ENCODE measurements around the gene PDE8B. TPM values are rescaled to one million over a fixed set of nuclear protein-coding genes. Genes with fewer than 3 reads are reported as not detected.

The PDE8B gene
- total RNA-seq, 2 experiments from 2014 or later: not detected

GRCh38 chr5:77308154-77308960, 97.9 kb downstream of the PDE8B start:
- Mint-ChIP-seq H3K4me1 (ENCODE audit: low read depth) (no peaks in the 10 kb centered on the region), H3K27ac (no peak overlapping the region), H3K36me3 (no peaks in the 10 kb centered on the region), H3K4me3 (no peak overlapping the region), H3K27me3 (no peaks in the 10 kb centered on the region), H3K9me3 (no peaks in the 10 kb centered on the region)
- ChIA-PET CTCF (no interaction called here), POLR2A (no interaction called here)
- intact Hi-C loops (cut with micrococcal nuclease): no loop called here
- no peak for DNase-seq

DNA sequence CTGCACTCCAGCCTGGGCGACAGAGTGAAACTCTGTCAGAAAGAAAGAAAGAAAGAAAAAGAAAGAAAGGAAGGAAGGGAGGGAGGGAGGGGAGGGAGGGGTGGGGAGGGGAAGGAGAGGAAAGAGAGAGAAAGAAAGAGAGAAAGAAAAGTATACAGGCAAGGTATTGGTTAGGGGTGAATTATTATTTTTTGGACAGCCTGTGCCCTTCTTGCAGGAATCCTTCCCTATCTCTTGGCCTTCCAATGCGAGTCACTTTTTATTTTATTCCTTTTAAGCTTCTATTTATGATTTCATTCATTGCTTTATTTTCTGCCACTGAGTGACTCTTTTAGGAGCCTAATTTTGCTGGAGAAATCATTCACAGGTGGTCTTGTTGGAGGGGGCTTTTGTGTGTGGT, 98.7 kb downstream of the PDE8B start:
- no peak overlapping the region for H3K27ac Mint-ChIP-seq
- no peaks in the 10 kb centered on the region for H3K4me1 Mint-ChIP-seq (ENCODE audit: low read depth)
- no peaks in the 10 kb centered on the region for H3K36me3 Mint-ChIP-seq
- ChIA-PET CTCF (no interaction called here), POLR2A (no interaction called here)
- H3K27me3 Mint-ChIP-seq: no peaks in the 10 kb centered on the region
- no peak overlapping the region for H3K4me3 Mint-ChIP-seq
- DNase-seq: no peak
- intact Hi-C loops (cut with micrococcal nuclease): no loop called here
- H3K9me3 Mint-ChIP-seq: no peaks in the 10 kb centered on the region

GRCh38 chr5:77310494-77311213, 100.2 kb downstream of the PDE8B start:
- H3K27ac Mint-ChIP-seq: no peak overlapping the region
- intact Hi-C loops (cut with micrococcal nuclease): no loop called here
- no peaks in the 10 kb centered on the region for H3K36me3 Mint-ChIP-seq
- H3K27me3 Mint-ChIP-seq: no peaks in the 10 kb centered on the region
- POLR2A ChIA-PET: no interaction called here
- no peak for DNase-seq
- CTCF ChIA-PET: no interaction called here
- no peaks in the 10 kb centered on the region for H3K4me1 Mint-ChIP-seq (ENCODE audit: low read depth)
- H3K9me3 Mint-ChIP-seq: no peaks in the 10 kb centered on the region
- no peak overlapping the region for H3K4me3 Mint-ChIP-seq

DNA sequence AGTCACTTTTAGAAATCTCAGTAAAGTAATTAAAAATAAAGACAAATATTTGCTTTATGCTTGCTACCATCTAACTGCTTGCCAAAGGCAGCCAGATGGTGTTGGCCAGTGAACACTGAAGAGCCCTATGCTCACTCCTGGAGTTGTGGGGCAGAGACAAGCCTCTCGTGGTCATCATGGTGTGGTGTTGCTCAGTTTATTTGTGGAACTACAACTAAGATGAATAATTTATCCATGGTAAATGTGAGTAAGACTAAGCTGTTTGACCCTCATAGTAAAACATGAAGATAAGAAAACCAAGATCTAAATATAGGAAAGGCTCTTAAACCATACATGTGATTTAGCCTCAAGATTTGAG, 100.7 kb downstream of the PDE8B start:
- Mint-ChIP-seq H3K27ac (no peak overlapping the region), H3K4me3 (no peak overlapping the region), H3K36me3 (no peaks in the 10 kb centered on the region), H3K4me1 (ENCODE audit: low read depth) (no peaks in the 10 kb centered on the region), H3K9me3 (no peaks in the 10 kb centered on the region), H3K27me3 (no peaks in the 10 kb centered on the region)
- CTCF ChIA-PET: no interaction called here
- no peak for DNase-seq
- intact Hi-C loops (cut with micrococcal nuclease): no loop called here
- POLR2A ChIA-PET: no interaction called here

- CTCF ChIA-PET: no interaction called here
- Mint-ChIP-seq H3K9me3 (no peaks in the 10 kb centered on the region), H3K4me3 (no peak overlapping the region), H3K36me3 (no peaks in the 10 kb centered on the region), H3K4me1 (ENCODE audit: low read depth) (no peaks in the 10 kb centered on the region), H3K27me3 (no peaks in the 10 kb centered on the region), H3K27ac (no peak overlapping the region)
- POLR2A ChIA-PET: no interaction called here
- intact Hi-C loops (cut with micrococcal nuclease): no loop called here
- DNase-seq: no peak
Measured at GRCh38 chr5:77312413-77312812, 101.9 kb downstream of the PDE8B start.

- DNase-seq: no peak
- POLR2A ChIA-PET: no interaction called here
- Mint-ChIP-seq H3K9me3 (no peaks in the 10 kb centered on the region), H3K27ac (no peak overlapping the region), H3K27me3 (peaks cover 2% of the 10 kb centered on the region), H3K4me3 (no peak overlapping the region), H3K4me1 (ENCODE audit: low read depth) (no peaks in the 10 kb centered on the region), H3K36me3 (no peaks in the 10 kb centered on the region)
- intact Hi-C loops (cut with micrococcal nuclease): no loop called here
- CTCF ChIA-PET: interaction anchor here (0.6 kb wide), 1 partner anchor 104 kb away, joined by 3 read pairs; no protein-coding TSS in a partner anchor
Measured at GRCh38 chr5:77316871-77317661, 106.6 kb downstream of the PDE8B start.

DNA sequence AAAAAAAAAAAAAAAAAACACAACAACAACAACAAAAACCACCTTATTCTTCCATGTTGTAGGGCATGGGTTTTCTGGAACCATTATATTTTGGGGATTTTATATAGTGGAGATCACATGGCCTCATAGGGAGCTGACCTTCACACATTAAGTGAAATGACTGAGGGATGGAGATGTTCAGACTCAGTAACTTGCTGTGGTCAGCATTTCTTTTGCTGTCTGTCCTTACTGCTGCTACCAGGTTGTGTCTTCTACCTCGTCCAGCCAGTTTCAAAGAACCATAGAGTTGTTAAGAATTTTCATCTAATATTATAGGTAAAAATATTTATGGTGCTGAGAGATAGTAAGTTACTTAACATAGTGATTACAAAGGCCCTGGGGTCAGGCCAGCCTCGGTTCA, 107.6 kb downstream of the PDE8B start:
- H3K27me3 Mint-ChIP-seq: peaks cover 2% of the 10 kb centered on the region
- H3K9me3 Mint-ChIP-seq: no peaks in the 10 kb centered on the region
- no peaks in the 10 kb centered on the region for H3K36me3 Mint-ChIP-seq
- ChIA-PET POLR2A (no interaction called here), CTCF (no interaction called here)
- intact Hi-C loops (cut with micrococcal nuclease): no loop called here
- no peak for DNase-seq
- H3K4me1 Mint-ChIP-seq (ENCODE audit: low read depth): no peaks in the 10 kb centered on the region
- H3K27ac Mint-ChIP-seq: no peak overlapping the region
- no peak overlapping the region for H3K4me3 Mint-ChIP-seq

- ChIA-PET POLR2A (no interaction called here), CTCF (interaction anchor here (1.1 kb wide), 1 partner anchor 15 kb away, joined by 3 read pairs; no protein-coding TSS in a partner anchor)
- intact Hi-C loops (cut with micrococcal nuclease): no loop called here
- Mint-ChIP-seq H3K9me3 (no peaks in the 10 kb centered on the region), H3K4me3 (no peak overlapping the region), H3K27ac (no peak overlapping the region), H3K36me3 (no peaks in the 10 kb centered on the region), H3K27me3 (peaks cover 2% of the 10 kb centered on the region), H3K4me1 (ENCODE audit: low read depth) (no peaks in the 10 kb centered on the region)
- no peak for DNase-seq
Measured at GRCh38 chr5:77319117-77319804, 108.8 kb downstream of the PDE8B start.

- intact Hi-C loops (cut with micrococcal nuclease): no loop called here
Measured at GRCh38 chr5:77321793-77322394, 111.4 kb downstream of the PDE8B start.

GRCh38 chr5:77322406-77322805, 111.9 kb downstream of the PDE8B start:
- ChIA-PET POLR2A (no interaction called here), CTCF (no interaction called here)
- intact Hi-C loops (cut with micrococcal nuclease): no loop called here
- no peak for DNase-seq
- peaks cover 2% of the 10 kb centered on the region for H3K27me3 Mint-ChIP-seq
- no peaks in the 10 kb centered on the region for H3K4me1 Mint-ChIP-seq (ENCODE audit: low read depth)
- H3K9me3 Mint-ChIP-seq: no peaks in the 10 kb centered on the region
- H3K27ac Mint-ChIP-seq: no peak overlapping the region
- no peak overlapping the region for H3K4me3 Mint-ChIP-seq
- H3K36me3 Mint-ChIP-seq: no peaks in the 10 kb centered on the region

More at GRCh38 chr5:77321793-77322394, 111.4 kb downstream of the PDE8B start:
- no peak for DNase-seq
- Mint-ChIP-seq H3K9me3 (no peaks in the 10 kb centered on the region), H3K4me3 (no peak overlapping the region), H3K27ac (no peak overlapping the region), H3K4me1 (ENCODE audit: low read depth) (no peaks in the 10 kb centered on the region), H3K36me3 (no peaks in the 10 kb centered on the region), H3K27me3 (peaks cover 2% of the 10 kb centered on the region)
- CTCF ChIA-PET: no interaction called here
- POLR2A ChIA-PET: no interaction called here

- Mint-ChIP-seq H3K9me3 (no peaks in the 10 kb centered on the region), H3K27me3 (peaks cover 1% of the 10 kb centered on the region), H3K36me3 (no peaks in the 10 kb centered on the region), H3K4me1 (ENCODE audit: low read depth) (peaks cover 19% of the 10 kb centered on the region), H3K27ac (no peak overlapping the region), H3K4me3 (no peak overlapping the region)
- no peak for DNase-seq
- ChIA-PET CTCF (interaction anchor here (1.4 kb wide), 1 partner anchor 181 kb away, joined by 3 read pairs; no protein-coding TSS in a partner anchor), POLR2A (no interaction called here)
- intact Hi-C loops (cut with micrococcal nuclease): no loop called here
Measured at GRCh38 chr5:77325921-77326541, 115.6 kb downstream of the PDE8B start.
